NCI-H2081 treated with DMSO at 0.1 percent for 48 hours (cell line): ENCODE measurements around the gene IRS4.

ENCODE experiments used
- DNase-seq: peaks from one replicate; lab custom pipeline; 2025; lab: John Stamatoyannopoulos, UW

Gene IRS4

GRCh38 chrX:108736509-108737479, at the start of gene IRS4:
TSS of gene IRS4 (minus strand) at chrX:108736563.
- DNase-seq, result no peak

- no peak for DNase-seq
Measured at GRCh38 chrX:108772549-108772948, 36.2 kb upstream of the IRS4 start.

- no peak for DNase-seq
Measured at GRCh38 chrX:108763559-108763958, 27.2 kb upstream of the IRS4 start.

DNA sequence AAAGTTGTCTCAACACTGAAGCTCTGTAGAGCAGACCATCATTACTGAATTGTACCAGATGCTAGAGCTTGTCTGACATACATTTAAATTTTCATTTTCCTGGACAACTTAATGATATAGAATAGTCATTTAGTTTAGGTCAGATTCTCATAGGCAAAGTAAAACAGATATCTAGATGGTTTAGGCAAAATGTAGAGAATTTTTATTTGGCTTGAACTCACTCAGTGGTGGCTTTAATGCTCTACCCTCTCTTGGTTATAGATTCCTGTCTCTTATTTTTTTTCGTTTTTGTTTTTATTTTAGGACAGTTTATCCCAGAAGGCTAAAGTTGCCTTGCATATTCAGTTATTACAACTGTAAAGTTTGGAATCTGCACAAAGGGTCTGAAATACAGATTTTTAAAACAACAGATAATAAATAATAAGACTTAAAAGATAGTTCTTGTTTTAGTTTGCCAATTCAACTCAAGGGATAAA, 4.0 kb upstream of the IRS4 start:
- DNase-seq, result no peak

DNA sequence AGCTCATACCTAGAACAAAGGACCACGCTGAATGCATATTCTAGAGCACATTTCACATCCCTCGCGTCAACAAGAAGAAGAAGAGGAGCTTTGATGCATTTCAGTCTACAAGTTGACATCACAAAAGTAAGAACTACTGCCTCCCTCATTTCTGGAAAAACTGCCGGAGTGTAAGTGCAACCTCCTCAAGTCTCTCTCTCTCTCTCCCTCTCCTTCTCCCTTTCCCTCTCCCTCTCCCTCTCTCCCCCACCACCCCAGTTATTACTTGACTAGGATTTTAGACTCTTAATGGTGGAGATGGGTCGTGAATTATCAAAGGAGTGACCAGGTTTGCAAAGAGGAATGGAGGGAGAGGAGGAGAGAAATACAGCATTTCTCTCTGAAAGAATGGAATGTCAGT, 1.4 kb upstream of the IRS4 start:
- no peak for DNase-seq

DNA sequence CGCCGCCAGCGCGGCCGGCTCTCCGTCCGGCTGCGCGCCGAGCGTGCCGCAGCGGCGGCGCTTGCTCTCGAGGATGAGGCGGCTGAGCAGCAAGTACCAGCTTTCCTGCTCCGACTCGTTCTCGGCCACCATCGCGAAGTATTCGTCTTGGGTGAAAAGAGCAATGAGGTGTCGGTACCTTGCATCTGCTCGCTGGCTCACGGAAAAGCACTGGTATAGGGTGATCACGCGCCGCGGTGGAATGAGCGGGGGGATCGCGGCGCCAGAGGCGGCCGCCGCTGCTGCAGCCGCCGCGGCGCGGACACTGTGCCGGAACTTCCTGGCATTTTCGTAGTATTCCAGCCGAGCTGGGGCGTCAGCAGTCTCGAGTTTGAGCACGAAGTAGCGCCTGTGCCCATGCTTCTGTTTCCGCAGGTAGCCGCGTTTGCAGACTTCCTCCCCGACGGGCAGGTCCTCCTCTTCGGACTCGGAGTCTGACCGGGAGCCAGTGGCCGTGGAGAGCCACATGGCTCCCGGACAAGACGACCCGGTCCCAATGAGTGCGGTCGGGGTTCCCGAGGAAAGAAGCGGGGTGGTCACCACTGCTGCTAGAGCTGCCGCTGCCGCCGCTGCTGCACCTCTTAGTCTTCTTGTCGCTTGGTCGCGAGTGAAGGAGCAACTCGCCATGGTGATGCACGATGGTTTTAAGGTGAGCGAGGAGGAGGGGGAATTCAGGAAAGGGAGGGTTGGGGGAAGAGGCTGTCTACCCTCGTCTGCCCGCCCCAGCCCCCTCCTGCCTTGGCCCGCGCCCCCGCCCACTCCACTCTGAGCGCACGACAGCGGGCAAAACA, 469 bp downstream of the IRS4 start:
- DNase-seq, result no peak

- DNase-seq, result no peak
Measured at GRCh38 chrX:108735091-108735678, 1.2 kb downstream of the IRS4 start.

DNA sequence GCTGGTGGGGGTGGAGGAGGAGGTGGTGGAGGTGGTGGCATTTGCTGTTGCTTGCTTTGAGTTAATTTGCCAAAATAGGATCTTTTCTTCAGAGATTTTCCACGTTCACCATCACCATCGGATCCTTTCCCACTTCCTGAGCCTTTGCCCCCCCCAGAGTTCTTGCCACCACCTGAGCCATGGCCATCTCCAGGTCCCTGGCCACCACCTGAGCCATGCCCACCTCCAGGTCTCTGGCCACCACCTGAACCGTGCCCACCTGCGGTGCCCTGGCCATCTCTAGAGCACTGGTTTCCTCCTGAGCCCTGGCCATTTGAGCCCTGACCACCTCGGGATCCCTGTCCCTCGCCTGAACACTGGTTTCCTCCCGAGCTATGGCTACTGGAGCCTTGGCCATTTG, 1.9 kb downstream of the IRS4 start:
- DNase-seq, result no peak

GRCh38 chrX:108732630-108733321, 3.6 kb downstream of the IRS4 start:
- no peak for DNase-seq

DNA sequence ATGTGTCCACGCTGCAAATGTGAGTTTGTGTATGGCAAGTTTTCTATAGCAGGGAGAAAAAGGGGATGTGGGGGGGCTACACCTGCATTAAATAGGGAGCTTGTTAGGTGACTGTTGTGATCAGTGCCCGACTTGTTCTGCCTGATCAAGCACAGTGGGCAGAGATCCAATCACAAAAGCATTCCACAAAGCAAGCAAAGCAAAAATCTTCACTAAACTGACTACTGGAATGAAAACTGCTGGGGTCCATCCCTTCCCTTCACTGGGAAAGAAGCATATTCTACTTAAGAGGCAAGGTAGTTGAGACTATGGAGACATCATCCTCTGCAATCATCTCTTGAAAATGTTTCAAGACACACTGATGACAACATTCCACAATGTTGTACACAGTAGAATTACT, 5.2 kb downstream of the IRS4 start:
- no peak for DNase-seq

DNA sequence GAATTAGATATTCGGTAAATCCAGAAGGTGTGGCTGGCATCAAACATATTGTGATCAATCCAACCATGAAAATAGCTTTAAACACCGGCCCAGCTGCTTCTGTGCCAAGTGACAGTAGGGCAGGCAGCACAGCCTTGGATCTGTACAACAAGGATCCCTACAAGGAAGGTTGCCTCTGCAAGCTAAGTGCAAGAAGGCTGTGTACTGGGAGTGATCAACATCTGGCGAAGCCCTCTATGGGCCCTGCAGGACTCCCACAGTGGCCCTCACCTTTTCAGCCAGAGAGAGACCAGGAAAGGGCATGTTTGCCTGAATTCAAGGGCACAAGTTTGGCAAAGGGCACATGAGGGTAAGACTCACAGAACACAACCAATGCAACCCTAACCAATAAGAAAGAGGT, 9.6 kb downstream of the IRS4 start:
- no peak for DNase-seq

- DNase-seq, result no peak
Measured at GRCh38 chrX:108722561-108722960, 13.8 kb downstream of the IRS4 start.

DNA sequence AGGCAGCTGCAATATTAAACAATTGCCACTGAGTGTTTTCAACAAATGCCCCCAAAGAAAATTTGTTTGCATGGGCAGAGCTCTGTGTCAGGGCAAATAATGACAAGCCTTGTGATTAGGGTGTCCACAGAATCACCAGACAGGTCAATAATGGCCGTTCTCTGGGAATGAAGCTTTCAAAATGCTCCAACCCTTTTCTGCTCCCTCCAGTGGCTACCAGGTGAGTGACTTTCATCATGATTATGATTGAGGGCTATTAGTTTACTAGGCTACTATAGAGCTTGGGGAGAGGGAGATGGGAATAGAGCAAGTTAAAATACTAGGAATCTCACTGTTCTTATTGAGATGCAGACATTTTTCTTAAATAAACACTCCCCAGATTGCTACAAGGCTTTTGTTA, 23.5 kb downstream of the IRS4 start:
- no peak for DNase-seq

GRCh38 chrX:108704839-108705238, 31.5 kb downstream of the IRS4 start:
- DNase-seq, result no peak

- DNase-seq, result no peak
Measured at GRCh38 chrX:108702530-108702929, 33.8 kb downstream of the IRS4 start.

- DNase-seq, result no peak
Measured at GRCh38 chrX:108701633-108702032, 34.7 kb downstream of the IRS4 start.

DNA sequence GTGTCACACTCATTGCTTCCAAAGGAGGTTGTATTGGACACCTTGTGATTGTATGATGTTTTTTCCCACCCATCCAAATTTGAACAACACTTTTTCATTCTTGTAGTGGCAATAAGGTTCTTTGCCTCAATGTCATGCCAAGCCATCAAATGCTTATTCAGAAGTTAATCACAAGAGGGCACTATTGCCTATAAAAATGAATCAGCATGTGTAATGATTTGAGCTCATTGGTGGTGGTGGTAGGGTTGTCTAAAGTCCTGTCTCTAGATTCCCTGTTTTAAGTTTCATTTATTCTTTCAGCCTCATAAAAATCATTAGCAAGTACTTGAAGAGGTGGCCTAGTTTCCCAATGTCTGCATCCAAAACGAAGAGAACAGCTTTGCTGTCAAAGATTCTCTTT, 37.0 kb downstream of the IRS4 start:
- DNase-seq, result peak; percentile 31

- no peak for DNase-seq
Measured at GRCh38 chrX:108696690-108697089, 39.7 kb downstream of the IRS4 start.
